C4-2B (cell line): Measurements from ENCODE around the gene PRM1.

Source experiments
- H3K27ac ChIP-seq: fragments of 450-650 bp; 2 replicates; pipeline ENCODE4 v1.5.1; 2017
- ZFX ChIP-seq: fragments of 450-650 bp; IDR thresholded peaks from 2 replicates; pipeline ENCODE4 v1.6.1; 2017
- TF ChIP-seq, protein P1 (sequence below): fragments of 450-650 bp; conservative IDR thresholded peaks from 2 replicates; pipeline ENCODE4 v1.5.1; 2017; ENCODE audit warnings: mild to moderate bottlenecking

PRM1 gene

DNA sequence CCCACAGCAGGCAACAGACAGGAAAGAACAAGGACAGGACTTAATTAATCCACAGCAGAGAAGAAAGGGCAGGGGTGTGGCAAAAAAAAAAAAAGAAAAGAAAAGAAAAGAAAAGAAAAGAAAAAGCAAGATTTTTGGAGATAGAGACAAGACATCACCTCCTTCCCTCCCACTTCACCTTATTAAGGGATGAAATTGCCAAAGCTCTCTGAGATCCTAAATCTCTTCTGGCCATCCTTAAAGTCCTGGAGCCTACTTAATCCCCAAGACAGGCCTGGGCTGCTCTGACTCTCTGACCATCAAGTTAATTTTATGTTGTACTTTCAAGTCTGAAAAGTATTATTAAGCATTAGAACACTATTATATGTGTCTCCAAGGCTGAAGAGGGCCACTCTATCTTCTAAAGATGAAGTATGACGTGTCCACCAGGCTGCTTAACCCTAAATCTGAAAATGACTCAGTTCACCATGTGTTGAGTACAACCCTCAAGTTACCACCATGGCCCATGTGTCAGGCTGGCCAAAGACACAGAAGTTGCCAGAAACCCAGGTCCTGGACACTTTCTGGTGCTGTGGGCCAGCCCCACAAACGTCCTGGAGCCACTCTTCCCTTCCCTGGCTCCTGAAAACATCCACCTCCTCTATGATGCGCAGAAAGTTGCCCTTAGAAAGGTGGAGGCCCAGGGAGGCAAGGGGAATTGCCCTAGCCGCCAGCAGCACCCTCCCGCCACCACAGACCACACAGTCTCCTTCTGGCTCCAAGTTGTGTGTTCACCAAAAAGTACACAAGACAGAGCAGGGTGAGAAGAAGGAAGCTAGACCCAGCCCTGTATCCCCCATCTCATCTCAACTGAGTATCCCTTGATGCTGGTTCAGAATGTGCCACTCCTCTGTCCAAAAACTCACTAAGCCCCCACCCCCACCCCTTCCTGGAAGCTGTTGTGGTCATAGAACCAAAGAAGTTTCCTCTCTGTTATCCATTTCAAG is 27.8 kb downstream of the PRM1 start:
- no peak for TF ChIP-seq ZFX
- TF ChIP-seq, protein P1, sequence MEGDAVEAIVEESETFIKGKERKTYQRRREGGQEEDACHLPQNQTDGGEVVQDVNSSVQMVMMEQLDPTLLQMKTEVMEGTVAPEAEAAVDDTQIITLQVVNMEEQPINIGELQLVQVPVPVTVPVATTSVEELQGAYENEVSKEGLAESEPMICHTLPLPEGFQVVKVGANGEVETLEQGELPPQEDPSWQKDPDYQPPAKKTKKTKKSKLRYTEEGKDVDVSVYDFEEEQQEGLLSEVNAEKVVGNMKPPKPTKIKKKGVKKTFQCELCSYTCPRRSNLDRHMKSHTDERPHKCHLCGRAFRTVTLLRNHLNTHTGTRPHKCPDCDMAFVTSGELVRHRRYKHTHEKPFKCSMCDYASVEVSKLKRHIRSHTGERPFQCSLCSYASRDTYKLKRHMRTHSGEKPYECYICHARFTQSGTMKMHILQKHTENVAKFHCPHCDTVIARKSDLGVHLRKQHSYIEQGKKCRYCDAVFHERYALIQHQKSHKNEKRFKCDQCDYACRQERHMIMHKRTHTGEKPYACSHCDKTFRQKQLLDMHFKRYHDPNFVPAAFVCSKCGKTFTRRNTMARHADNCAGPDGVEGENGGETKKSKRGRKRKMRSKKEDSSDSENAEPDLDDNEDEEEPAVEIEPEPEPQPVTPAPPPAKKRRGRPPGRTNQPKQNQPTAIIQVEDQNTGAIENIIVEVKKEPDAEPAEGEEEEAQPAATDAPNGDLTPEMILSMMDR, result no peak
- H3K27ac ChIP-seq, result no peak overlapping the region

DNA sequence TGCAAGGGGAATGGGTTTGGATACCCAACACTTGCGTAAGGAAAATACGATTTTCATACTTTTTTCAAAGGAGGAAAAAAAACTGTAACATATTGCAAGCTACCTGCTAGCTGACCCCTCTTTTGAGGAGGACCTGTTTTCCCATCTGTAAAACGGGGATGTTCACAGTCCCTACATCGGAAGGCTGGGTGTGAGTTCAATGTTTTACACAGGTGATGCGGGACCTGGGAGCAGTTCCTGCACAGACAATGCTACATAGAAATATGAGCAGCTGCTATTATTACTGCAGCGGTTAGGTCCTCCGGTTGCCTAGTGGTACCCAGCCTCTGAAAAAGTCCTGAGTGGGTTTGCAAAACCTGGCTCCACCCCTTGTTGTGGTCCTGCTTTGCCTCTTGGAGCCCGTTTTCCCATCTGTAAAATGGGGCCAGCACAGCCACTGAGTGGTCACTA is 28.6 kb downstream of the PRM1 start:
- no peak overlapping the region for H3K27ac ChIP-seq
- no peak for TF ChIP-seq ZFX
- TF ChIP-seq, protein P1, result no peak

DNA sequence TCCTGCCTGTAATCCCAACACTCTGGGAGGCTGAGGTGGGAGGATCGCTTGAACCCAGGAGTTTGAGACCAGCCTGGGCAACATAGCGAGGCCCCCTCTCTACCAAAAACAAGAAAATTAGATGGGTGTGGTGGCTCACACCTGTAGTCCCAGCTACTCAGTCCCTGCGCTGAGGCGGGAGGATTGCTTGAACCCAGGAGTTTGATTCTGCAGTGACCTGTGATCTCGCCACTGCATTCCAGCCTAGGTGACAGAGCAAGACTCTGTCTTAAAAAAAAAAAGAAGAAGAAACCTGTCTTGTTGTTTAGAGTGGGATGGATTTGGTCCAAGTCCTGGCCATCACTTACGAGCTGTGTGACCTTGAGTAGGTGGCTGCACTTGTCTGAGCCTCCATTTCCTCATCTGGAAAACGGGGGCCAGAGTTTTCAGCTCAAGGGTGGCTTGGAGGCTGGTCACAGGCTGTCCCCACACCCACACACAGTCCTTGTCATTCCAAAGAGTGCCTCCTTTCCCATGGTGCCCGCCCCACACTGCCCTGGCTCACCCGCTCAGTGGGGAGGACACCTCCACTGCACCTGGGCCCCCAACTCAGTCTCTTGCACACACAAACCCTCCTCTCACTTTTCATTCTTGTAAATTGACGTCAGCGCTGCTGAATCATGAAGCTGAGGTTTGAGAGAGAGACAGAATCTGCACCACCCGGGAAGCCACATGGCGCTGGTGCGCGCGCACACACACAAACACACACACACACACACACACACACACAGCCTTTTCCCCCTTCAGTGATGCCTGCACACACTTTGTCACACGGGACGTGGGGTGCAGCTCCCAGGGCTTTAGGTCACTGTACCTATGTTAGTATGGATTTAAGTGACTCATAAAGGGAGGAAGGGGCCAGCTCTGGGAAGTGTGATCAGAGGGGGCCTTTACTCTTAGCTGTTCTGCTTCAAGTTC is 29.3 kb downstream of the PRM1 start:
- no peak overlapping the region for H3K27ac ChIP-seq
- TF ChIP-seq ZFX, result no peak
- TF ChIP-seq, protein P1, result no peak

DNA sequence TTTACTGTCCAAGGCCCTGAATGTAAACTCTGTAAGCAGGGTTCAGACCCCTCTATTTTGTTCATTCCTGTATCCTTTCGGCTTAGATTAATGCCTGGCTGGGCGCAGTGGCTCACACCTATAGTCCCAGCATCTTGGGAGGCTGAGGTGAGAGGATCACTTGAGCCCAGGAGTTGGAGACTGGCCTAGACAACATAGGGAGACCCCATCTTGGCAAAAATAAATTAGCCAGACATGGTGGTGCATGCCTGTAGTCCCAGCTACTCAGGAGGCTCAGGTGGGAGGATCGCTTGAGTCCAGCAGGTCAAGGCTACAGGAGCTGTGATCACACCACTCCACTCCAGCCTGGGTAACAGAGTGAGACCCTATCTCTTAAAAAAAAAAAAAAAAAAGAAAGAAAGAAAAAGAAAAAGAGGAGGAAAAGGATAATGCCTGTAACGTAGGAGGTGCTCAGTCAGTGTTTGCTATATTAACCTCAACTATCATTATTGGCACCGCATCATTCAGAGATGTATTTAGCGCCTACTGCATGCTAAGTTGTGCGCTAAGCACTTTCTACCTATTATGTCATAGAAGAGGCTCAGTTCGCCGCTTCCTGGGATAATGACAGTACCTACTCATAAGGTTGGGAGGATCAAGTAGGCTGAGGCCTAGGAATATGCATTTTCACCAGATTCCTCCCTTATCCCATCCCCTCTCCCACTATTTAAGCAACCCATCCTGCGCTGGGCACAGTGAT is 30.2 kb downstream of the PRM1 start:
- no peak overlapping the region for H3K27ac ChIP-seq
- TF ChIP-seq ZFX, result no peak
- TF ChIP-seq, protein P1, result no peak

DNA sequence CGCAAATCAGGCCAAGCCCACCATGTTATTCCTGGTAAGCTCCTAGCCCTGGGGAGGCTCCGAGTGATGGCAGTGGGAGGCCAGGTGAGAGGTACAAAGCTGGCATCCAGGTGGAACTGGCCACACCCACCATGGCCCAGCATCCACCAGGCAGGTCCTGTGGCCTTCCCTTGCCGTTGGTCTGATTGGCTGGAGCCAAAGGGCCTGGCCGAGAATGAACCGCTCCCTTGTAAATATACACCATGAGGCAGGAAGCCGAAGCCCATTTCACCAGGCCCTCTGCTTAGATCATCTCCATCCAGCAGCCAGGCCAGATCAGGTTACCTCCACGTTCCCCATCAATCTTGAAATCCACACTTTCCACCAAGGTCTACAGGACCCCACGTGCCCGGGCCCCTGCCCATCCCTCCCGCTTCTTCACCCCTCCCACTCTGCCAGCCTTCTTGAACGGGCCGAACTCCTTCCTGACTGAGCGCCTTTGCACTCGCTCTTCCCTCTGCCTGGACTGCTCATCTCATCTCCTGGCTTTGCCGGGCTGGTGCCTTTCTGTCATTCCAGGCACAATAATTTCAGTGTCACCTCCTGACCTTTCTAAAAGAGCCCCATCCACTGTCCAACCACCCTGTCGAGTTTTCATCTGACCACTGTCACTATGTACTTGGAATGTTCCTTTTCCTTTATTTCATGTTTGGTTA is 30.9 kb downstream of the PRM1 start:
- H3K27ac ChIP-seq, result no peak overlapping the region

More for the DNA sequence above, 30.9 kb downstream of the PRM1 start:
- TF ChIP-seq ZFX, result no peak
- TF ChIP-seq, protein P1, result no peak
